ENCODE data around the gene AKR1B1. TPM values are rescaled to one million over a fixed set of nuclear protein-coding genes. Genes with fewer than 3 reads are reported as not detected.

Gene AKR1B1
- total RNA-seq, 1 experiment from 2014 or later = 104 TPM

- no peaks in the 10 kb centered on the region for H3K27me3 ChIP-seq (replicated peaks; ENCODE audit: insufficient read depth, low read depth, low read length, poor library complexity)
- BruUV-seq (replicated peaks) = no TSS peak
- H3K4me3 ChIP-seq (ENCODE audit: low read depth, low read length, poor library complexity, severe bottlenecking) = no peak overlapping the region
- CTCF ChIA-PET = no interaction called here
- POLR2A ChIA-PET (ENCODE audit: low non-redundant PET) = no interaction called here
- H3K4me1 ChIP-seq (ENCODE audit: insufficient read depth, low read length, poor library complexity, severe bottlenecking) = no peaks in the 10 kb centered on the region
- intact Hi-C loops (cut with micrococcal nuclease; ENCODE audit: unreplicated experiment) = no loop called here
- H3K27ac ChIP-seq (ENCODE audit: low read depth, low read length, poor library complexity, severe bottlenecking) = no peak overlapping the region
- DNase-seq (ENCODE audit: low spot score) = no peak
- TF ChIP-seq CTCF (conservative IDR thresholded peaks at IDR 0.05; ENCODE audit: low read depth, low read length) = no peak
- TF ChIP-seq EZH2 (IDR thresholded peaks at IDR 0.05; ENCODE audit: borderline replicate concordance, low read depth, low read length, poor library complexity, severe bottlenecking) = no peak
- H3K36me3 ChIP-seq (ENCODE audit: insufficient read depth, low read length, poor library complexity, severe bottlenecking) = peaks cover 3% of the 10 kb centered on the region
- H3K9me3 ChIP-seq (ENCODE audit: low read depth, low read length, poor library complexity, severe bottlenecking) = no peaks in the 10 kb centered on the region
These were observed 4.6 kb downstream of the AKR1B1 start for GRCh38 chr7:134454277-134454676.

- intact Hi-C loops (cut with micrococcal nuclease; ENCODE audit: unreplicated experiment) = no loop called here
- peaks cover 3% of the 10 kb centered on the region for H3K36me3 ChIP-seq (ENCODE audit: insufficient read depth, low read length, poor library complexity, severe bottlenecking)
- no TSS peak for BruUV-seq (replicated peaks)
- H3K27ac ChIP-seq (ENCODE audit: low read depth, low read length, poor library complexity, severe bottlenecking) = no peak overlapping the region
- POLR2A ChIA-PET (ENCODE audit: low non-redundant PET) = interaction anchor here (0.6 kb wide), 1 partner anchor 539 kb away, joined by 3 read pairs; no protein-coding TSS in a partner anchor
- DNase-seq (ENCODE audit: low spot score) = no peak
- no peak overlapping the region for H3K4me3 ChIP-seq (ENCODE audit: low read depth, low read length, poor library complexity, severe bottlenecking)
- H3K27me3 ChIP-seq (replicated peaks; ENCODE audit: insufficient read depth, low read depth, low read length, poor library complexity) = no peaks in the 10 kb centered on the region
- CTCF ChIA-PET = no interaction called here
- H3K4me1 ChIP-seq (ENCODE audit: insufficient read depth, low read length, poor library complexity, severe bottlenecking) = no peaks in the 10 kb centered on the region
- H3K9me3 ChIP-seq (ENCODE audit: low read depth, low read length, poor library complexity, severe bottlenecking) = no peaks in the 10 kb centered on the region
- no peak for TF ChIP-seq EZH2 (IDR thresholded peaks at IDR 0.05; ENCODE audit: borderline replicate concordance, low read depth, low read length, poor library complexity, severe bottlenecking)
These were observed 5.4 kb downstream of the AKR1B1 start for GRCh38 chr7:134453518-134453917.

- POLR2A ChIA-PET (ENCODE audit: low non-redundant PET) = no interaction called here
These were observed 5.9 kb downstream of the AKR1B1 start for GRCh38 chr7:134452991-134453473.

More at GRCh38 chr7:134452991-134453473, 5.9 kb downstream of the AKR1B1 start:
- intact Hi-C loops (cut with micrococcal nuclease; ENCODE audit: unreplicated experiment) = no loop called here
- Histone ChIP-seq H3K4me1 (ENCODE audit: insufficient read depth, low read length, poor library complexity, severe bottlenecking) (no peaks in the 10 kb centered on the region), H3K36me3 (ENCODE audit: insufficient read depth, low read length, poor library complexity, severe bottlenecking) (peaks cover 6% of the 10 kb centered on the region), H3K27me3 (replicated peaks; ENCODE audit: insufficient read depth, low read depth, low read length, poor library complexity) (no peaks in the 10 kb centered on the region), H3K9me3 (ENCODE audit: low read depth, low read length, poor library complexity, severe bottlenecking) (no peaks in the 10 kb centered on the region), H3K27ac (ENCODE audit: low read depth, low read length, poor library complexity, severe bottlenecking) (no peak overlapping the region), H3K4me3 (ENCODE audit: low read depth, low read length, poor library complexity, severe bottlenecking) (no peak overlapping the region)
- TF ChIP-seq CTCF (conservative IDR thresholded peaks at IDR 0.05; ENCODE audit: low read depth, low read length) = no peak
- no peak for TF ChIP-seq EZH2 (IDR thresholded peaks at IDR 0.05; ENCODE audit: borderline replicate concordance, low read depth, low read length, poor library complexity, severe bottlenecking)
- CTCF ChIA-PET = interaction anchor here (0.6 kb wide), 1 partner anchor 94 kb away, joined by 3 read pairs; no protein-coding TSS in a partner anchor
- no peak for DNase-seq (ENCODE audit: low spot score)
- no TSS peak for BruUV-seq (replicated peaks)
